Measurements from ENCODE around the gene GNA15. TPM values are rescaled to one million over a fixed set of nuclear protein-coding genes. Genes with fewer than 3 reads are reported as not detected.

Gene GNA15
- total RNA-seq, 1 donor from 2014 or later = 103 TPM

- peak overlapping the region; percentile 96 for H3K27ac Mint-ChIP-seq
- peaks cover 30% of the 10 kb centered on the region for H3K4me1 Mint-ChIP-seq (ENCODE audit: low read depth)
- peaks cover 2% of the 10 kb centered on the region for H3K27me3 Mint-ChIP-seq (ENCODE audit: insufficient read depth)
- intact Hi-C loops (cut with micrococcal nuclease) = loop anchor here (1.0 to 2.0 kb wide), 4 partner anchors 9 to 73 kb away; partner anchors contain the start of gene NCLN
- peak overlapping the region; percentile 70 for H3K4me3 Mint-ChIP-seq
- no peak for DNase-seq (ENCODE audit: low spot score)
- no peaks in the 10 kb centered on the region for H3K9me3 Mint-ChIP-seq
- peaks cover 8% of the 10 kb centered on the region for H3K36me3 Mint-ChIP-seq (ENCODE audit: low read depth)
These were observed 2.1 kb upstream of the GNA15 start for GRCh38 chr19:3133793-3134116.

GRCh38 chr19:3136684-3137055, 837 bp downstream of the GNA15 start:
- intact Hi-C loops (cut with micrococcal nuclease) = no loop called here

GRCh38 chr19:3137119-3137518, 1.3 kb downstream of the GNA15 start:
- Mint-ChIP-seq H3K27me3 (ENCODE audit: insufficient read depth) (no peaks in the 10 kb centered on the region), H3K4me3 (peak overlapping the region; percentile 93), H3K36me3 (ENCODE audit: low read depth) (peaks cover 21% of the 10 kb centered on the region), H3K27ac (peak overlapping the region; percentile 88), H3K4me1 (ENCODE audit: low read depth) (peaks cover 41% of the 10 kb centered on the region), H3K9me3 (peaks cover 8% of the 10 kb centered on the region)
- intact Hi-C loops (cut with micrococcal nuclease) = no loop called here
- no peak for DNase-seq (ENCODE audit: low spot score)

More at GRCh38 chr19:3136684-3137055, 837 bp downstream of the GNA15 start:
- H3K4me3 Mint-ChIP-seq = peak overlapping the region; percentile 93
- no peaks in the 10 kb centered on the region for H3K27me3 Mint-ChIP-seq (ENCODE audit: insufficient read depth)
- peak overlapping the region; percentile 88 for H3K27ac Mint-ChIP-seq
- H3K4me1 Mint-ChIP-seq (ENCODE audit: low read depth) = peaks cover 37% of the 10 kb centered on the region
- H3K9me3 Mint-ChIP-seq = peaks cover 8% of the 10 kb centered on the region
- DNase-seq (ENCODE audit: low spot score) = no peak
- peaks cover 19% of the 10 kb centered on the region for H3K36me3 Mint-ChIP-seq (ENCODE audit: low read depth)

- H3K36me3 Mint-ChIP-seq (ENCODE audit: low read depth) = peaks cover 26% of the 10 kb centered on the region
- peak overlapping the region; percentile 74 for H3K4me3 Mint-ChIP-seq
- no peak overlapping the region for H3K27ac Mint-ChIP-seq
- intact Hi-C loops (cut with micrococcal nuclease) = no loop called here
- no peaks in the 10 kb centered on the region for H3K27me3 Mint-ChIP-seq (ENCODE audit: insufficient read depth)
- H3K4me1 Mint-ChIP-seq (ENCODE audit: low read depth) = peaks cover 44% of the 10 kb centered on the region
- DNase-seq (ENCODE audit: low spot score) = no peak
- peaks cover 8% of the 10 kb centered on the region for H3K9me3 Mint-ChIP-seq
These were observed 2.4 kb downstream of the GNA15 start for GRCh38 chr19:3138268-3138667.

- no peaks in the 10 kb centered on the region for H3K27me3 Mint-ChIP-seq (ENCODE audit: insufficient read depth)
- intact Hi-C loops (cut with micrococcal nuclease) = loop anchor here (1.0 kb wide), 1 partner anchor 37 kb away; no protein-coding TSS in a partner anchor
- H3K9me3 Mint-ChIP-seq = peaks cover 8% of the 10 kb centered on the region
- H3K4me1 Mint-ChIP-seq (ENCODE audit: low read depth) = peaks cover 33% of the 10 kb centered on the region
- peaks cover 27% of the 10 kb centered on the region for H3K36me3 Mint-ChIP-seq (ENCODE audit: low read depth)
- H3K27ac Mint-ChIP-seq = peak overlapping the region; percentile 83
- DNase-seq (ENCODE audit: low spot score) = no peak
- peak overlapping the region; percentile 72 for H3K4me3 Mint-ChIP-seq
These were observed 4.8 kb downstream of the GNA15 start for GRCh38 chr19:3140667-3141038.

- no peak for DNase-seq (ENCODE audit: low spot score)
- Mint-ChIP-seq H3K36me3 (ENCODE audit: low read depth) (peaks cover 29% of the 10 kb centered on the region), H3K4me3 (peak overlapping the region; percentile 35), H3K9me3 (peaks cover 8% of the 10 kb centered on the region), H3K27me3 (ENCODE audit: insufficient read depth) (no peaks in the 10 kb centered on the region), H3K27ac (peak overlapping the region; percentile 73), H3K4me1 (ENCODE audit: low read depth) (peaks cover 41% of the 10 kb centered on the region)
- intact Hi-C loops (cut with micrococcal nuclease) = loop anchor here (1.0 kb wide), 1 partner anchor 9 kb away; no protein-coding TSS in a partner anchor
These were observed 6.4 kb downstream of the GNA15 start for GRCh38 chr19:3142292-3142670.

GRCh38 chr19:3142781-3143337, 7.0 kb downstream of the GNA15 start:
- Mint-ChIP-seq H3K4me3 (no peak overlapping the region), H3K4me1 (ENCODE audit: low read depth) (peaks cover 41% of the 10 kb centered on the region), H3K36me3 (ENCODE audit: low read depth) (peaks cover 25% of the 10 kb centered on the region), H3K27me3 (ENCODE audit: insufficient read depth) (no peaks in the 10 kb centered on the region), H3K9me3 (peaks cover 8% of the 10 kb centered on the region), H3K27ac (peak overlapping the region; percentile 73)
- no peak for DNase-seq (ENCODE audit: low spot score)
- intact Hi-C loops (cut with micrococcal nuclease) = loop anchor here (1.0 kb wide), 1 partner anchor 10 kb away; no protein-coding TSS in a partner anchor

- peak overlapping the region; percentile 29 for H3K27ac Mint-ChIP-seq
- no peaks in the 10 kb centered on the region for H3K9me3 Mint-ChIP-seq
- H3K27me3 Mint-ChIP-seq (ENCODE audit: insufficient read depth) = no peaks in the 10 kb centered on the region
- H3K36me3 Mint-ChIP-seq (ENCODE audit: low read depth) = peaks cover 36% of the 10 kb centered on the region
- H3K4me1 Mint-ChIP-seq (ENCODE audit: low read depth) = peaks cover 39% of the 10 kb centered on the region
- DNase-seq (ENCODE audit: low spot score) = no peak
- intact Hi-C loops (cut with micrococcal nuclease) = loop anchor here (1.0 kb wide), 1 partner anchor 17 kb away; no protein-coding TSS in a partner anchor
- no peak overlapping the region for H3K4me3 Mint-ChIP-seq
These were observed 10.3 kb downstream of the GNA15 start for GRCh38 chr19:3145909-3146676.

GRCh38 chr19:3146677-3147100, 10.9 kb downstream of the GNA15 start:
- H3K9me3 Mint-ChIP-seq = no peaks in the 10 kb centered on the region
- peaks cover 38% of the 10 kb centered on the region for H3K4me1 Mint-ChIP-seq (ENCODE audit: low read depth)
- peak; percentile 53 for DNase-seq (ENCODE audit: low spot score)
- intact Hi-C loops (cut with micrococcal nuclease) = loop anchor here (1.0 kb wide), 1 partner anchor 17 kb away; no protein-coding TSS in a partner anchor
- peaks cover 36% of the 10 kb centered on the region for H3K36me3 Mint-ChIP-seq (ENCODE audit: low read depth)
- H3K4me3 Mint-ChIP-seq = no peak overlapping the region
- peak overlapping the region; percentile 18 for H3K27ac Mint-ChIP-seq
- no peaks in the 10 kb centered on the region for H3K27me3 Mint-ChIP-seq (ENCODE audit: insufficient read depth)

GRCh38 chr19:3148503-3148902, 12.7 kb downstream of the GNA15 start:
- H3K27me3 Mint-ChIP-seq (ENCODE audit: insufficient read depth) = no peaks in the 10 kb centered on the region
- H3K4me3 Mint-ChIP-seq = no peak overlapping the region
- H3K27ac Mint-ChIP-seq = no peak overlapping the region
- peaks cover 28% of the 10 kb centered on the region for H3K36me3 Mint-ChIP-seq (ENCODE audit: low read depth)
- intact Hi-C loops (cut with micrococcal nuclease) = no loop called here
- H3K4me1 Mint-ChIP-seq (ENCODE audit: low read depth) = peaks cover 24% of the 10 kb centered on the region
- no peak for DNase-seq (ENCODE audit: low spot score)
- no peaks in the 10 kb centered on the region for H3K9me3 Mint-ChIP-seq

GRCh38 chr19:3149089-3149488, 13.3 kb downstream of the GNA15 start:
- Mint-ChIP-seq H3K27me3 (ENCODE audit: insufficient read depth) (no peaks in the 10 kb centered on the region), H3K4me1 (ENCODE audit: low read depth) (peaks cover 24% of the 10 kb centered on the region), H3K4me3 (no peak overlapping the region), H3K36me3 (ENCODE audit: low read depth) (peaks cover 28% of the 10 kb centered on the region), H3K27ac (peak overlapping the region; percentile 0), H3K9me3 (no peaks in the 10 kb centered on the region)
- DNase-seq (ENCODE audit: low spot score) = no peak
- intact Hi-C loops (cut with micrococcal nuclease) = no loop called here

GRCh38 chr19:3149526-3150505, 14.0 kb downstream of the GNA15 start:
- intact Hi-C loops (cut with micrococcal nuclease) = no loop called here

More at GRCh38 chr19:3149526-3150505, 14.0 kb downstream of the GNA15 start:
- Mint-ChIP-seq H3K4me3 (no peak overlapping the region), H3K9me3 (no peaks in the 10 kb centered on the region), H3K4me1 (ENCODE audit: low read depth) (peaks cover 24% of the 10 kb centered on the region), H3K27me3 (ENCODE audit: insufficient read depth) (no peaks in the 10 kb centered on the region), H3K36me3 (ENCODE audit: low read depth) (peaks cover 28% of the 10 kb centered on the region), H3K27ac (peak overlapping the region; percentile 58)
- DNase-seq (ENCODE audit: low spot score) = no peak

All from activated T-helper 1 cell treated with anti-CD3 and anti-CD28 coated beads, Interleukin-12 subunit alpha, Interleukin-12 subunit beta, Interleukin-2, Interleukin-4 antibody, amounts not matched to agents 30 ng/mL and 10 ng/mL and 1 ng/mL, durations not matched to agents 14 hours and 24 hours and 36 hours (primary cell).